Measurements from ENCODE around the gene LTA4H.

DNA sequence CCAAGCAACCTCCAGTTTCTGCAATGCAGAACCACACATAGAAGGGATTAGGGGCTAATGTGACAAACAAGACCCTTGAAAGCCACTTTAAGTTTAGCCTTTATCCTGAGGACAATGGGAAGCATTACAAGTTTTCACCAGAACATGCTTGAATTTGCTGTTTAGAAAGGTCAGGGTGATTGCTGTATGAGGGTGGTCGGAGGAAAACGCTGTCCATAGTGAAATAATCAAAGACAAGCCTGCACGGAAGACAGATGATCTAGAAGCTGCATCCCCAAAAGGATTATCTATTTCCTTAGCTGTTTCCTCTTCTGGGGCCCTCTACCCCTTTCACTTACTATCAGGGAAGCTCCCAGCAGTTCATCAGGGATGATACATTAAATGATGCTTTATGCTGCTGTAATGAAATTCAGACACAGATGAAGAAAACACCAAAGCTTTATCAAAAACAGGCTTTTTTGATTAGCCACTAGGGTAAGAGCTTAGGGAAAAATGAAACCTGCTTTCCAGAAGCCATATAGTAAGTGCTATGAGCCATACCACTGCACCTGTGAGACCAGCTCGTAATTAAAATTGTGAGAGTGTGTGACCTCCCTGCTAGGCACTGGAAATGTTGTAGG is 45.8 kb downstream of the LTA4H start:
- TF ChIP-seq, protein P1, sequence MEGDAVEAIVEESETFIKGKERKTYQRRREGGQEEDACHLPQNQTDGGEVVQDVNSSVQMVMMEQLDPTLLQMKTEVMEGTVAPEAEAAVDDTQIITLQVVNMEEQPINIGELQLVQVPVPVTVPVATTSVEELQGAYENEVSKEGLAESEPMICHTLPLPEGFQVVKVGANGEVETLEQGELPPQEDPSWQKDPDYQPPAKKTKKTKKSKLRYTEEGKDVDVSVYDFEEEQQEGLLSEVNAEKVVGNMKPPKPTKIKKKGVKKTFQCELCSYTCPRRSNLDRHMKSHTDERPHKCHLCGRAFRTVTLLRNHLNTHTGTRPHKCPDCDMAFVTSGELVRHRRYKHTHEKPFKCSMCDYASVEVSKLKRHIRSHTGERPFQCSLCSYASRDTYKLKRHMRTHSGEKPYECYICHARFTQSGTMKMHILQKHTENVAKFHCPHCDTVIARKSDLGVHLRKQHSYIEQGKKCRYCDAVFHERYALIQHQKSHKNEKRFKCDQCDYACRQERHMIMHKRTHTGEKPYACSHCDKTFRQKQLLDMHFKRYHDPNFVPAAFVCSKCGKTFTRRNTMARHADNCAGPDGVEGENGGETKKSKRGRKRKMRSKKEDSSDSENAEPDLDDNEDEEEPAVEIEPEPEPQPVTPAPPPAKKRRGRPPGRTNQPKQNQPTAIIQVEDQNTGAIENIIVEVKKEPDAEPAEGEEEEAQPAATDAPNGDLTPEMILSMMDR (IDR thresholded peaks at IDR 0.05 in 8 of 11, conservative IDR thresholded peaks at IDR 0.05 in 3 of 11) = no peak
- TF ChIP-seq POLR2A (IDR thresholded peaks at IDR 0.05) (no peak), POLR2AphosphoS5 (IDR thresholded peaks at IDR 0.05) (no peak)

Measured in spleen (tissue), 7 donors.